ENCODE measurements around the gene PEX1. TPM values are rescaled to one million over a fixed set of nuclear protein-coding genes. Genes with fewer than 3 reads are reported as not detected.
A peak's percentile ranks its signal among the peaks of the same experiment; 100 is the strongest.

PEX1 gene
- total and polyA plus RNA-seq, 2 experiments from 2014 or later: 22.5 to 25.4 TPM

DNA sequence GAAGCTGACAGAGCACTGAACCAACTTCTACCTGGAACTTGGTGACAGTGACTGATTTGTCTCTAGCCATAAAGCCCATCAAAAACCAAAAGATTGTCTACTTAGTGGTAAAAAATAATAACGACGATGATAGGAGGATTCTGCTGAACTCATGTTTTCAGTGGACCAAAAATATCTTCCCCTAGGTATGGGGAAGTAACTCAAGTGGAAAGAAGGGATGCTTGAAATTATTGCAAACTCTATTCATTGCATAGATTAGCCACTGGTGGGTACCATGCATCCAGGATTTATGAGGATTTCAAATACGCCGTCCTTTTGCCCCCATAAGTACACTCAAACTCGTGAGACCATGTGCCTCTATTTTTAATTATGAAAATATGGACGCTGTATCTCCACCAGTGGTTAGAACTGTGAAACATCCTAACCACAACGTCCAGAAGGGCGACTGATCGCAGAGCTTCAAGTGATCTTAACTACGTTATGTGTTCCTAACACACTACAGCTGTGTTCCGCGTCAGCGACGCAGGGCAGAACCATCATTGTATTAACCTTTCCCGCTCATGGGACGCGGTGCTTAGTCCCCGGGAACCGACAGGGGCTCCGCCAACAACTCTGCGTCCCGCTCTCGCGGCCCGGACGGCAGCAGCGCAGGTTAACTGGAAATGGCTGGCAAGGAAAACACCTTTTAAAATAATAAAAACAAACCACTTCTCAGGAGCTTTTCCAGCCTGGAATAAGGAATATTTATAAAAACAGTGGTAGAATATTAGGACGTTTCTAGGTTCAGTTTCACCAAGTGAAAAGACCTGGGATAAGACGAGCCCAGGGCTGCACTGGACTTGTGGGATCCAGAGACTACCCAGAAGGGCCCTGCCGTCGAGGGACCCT is 776 bp downstream of the PEX1 start:
- Mint-ChIP-seq H3K9me3 (no peaks in the 10 kb centered on the region; the same call in 2 of the 3 replicates), H3K4me3 (peak overlapping the region; percentile 94)
- H3K79me2 ChIP-seq (replicated peaks; ENCODE audit: insufficient read depth): peaks cover 38% of the 10 kb centered on the region

More for the DNA sequence above, 776 bp downstream of the PEX1 start:
- Histone ChIP-seq H3K27ac (ENCODE audit: low read depth) (peak overlapping the region; percentile 88), H3F3A (replicated peaks; ENCODE audit: low read depth) (peaks cover 3% of the 10 kb centered on the region; the same call in 1 of the 2 replicates), H2AFZ (peak overlapping the region; percentile 95), H3K4me1 (ENCODE audit: insufficient read depth) (peaks cover 11% of the 10 kb centered on the region; the same call in 1 of the 2 replicates), H3K4me2 (peak overlapping the region; percentile 91), H4K20me1 (replicated peaks; ENCODE audit: insufficient read depth) (no peaks in the 10 kb centered on the region), H3K27me3 (ENCODE audit: insufficient read depth) (no peaks in the 10 kb centered on the region), H3K9me2 (ENCODE audit: insufficient read depth) (no peaks in the 10 kb centered on the region), H3K36me3 (ENCODE audit: insufficient read depth) (peaks cover 10% of the 10 kb centered on the region), H3K4me3 (peak overlapping the region; percentile 88)
- Mint-ChIP-seq H3K36me3 (ENCODE audit: low read depth) (peaks cover 9% of the 10 kb centered on the region), H3K4me1 (peaks cover 7% of the 10 kb centered on the region; the same call in 2 of the 3 replicates), H3K27me3 (ENCODE audit: insufficient read depth, low read depth, poor library complexity) (peaks cover 5% of the 10 kb centered on the region), H3K27ac (peak overlapping the region; percentile 83)
- TF ChIP-seq POLR2AphosphoS5 (IDR thresholded peaks at IDR 0.05; ENCODE audit: low read depth): no peak
- no peak for TF ChIP-seq REST (IDR thresholded peaks at IDR 0.05; ENCODE audit: unreplicated experiment)
- TF ChIP-seq, protein P1, sequence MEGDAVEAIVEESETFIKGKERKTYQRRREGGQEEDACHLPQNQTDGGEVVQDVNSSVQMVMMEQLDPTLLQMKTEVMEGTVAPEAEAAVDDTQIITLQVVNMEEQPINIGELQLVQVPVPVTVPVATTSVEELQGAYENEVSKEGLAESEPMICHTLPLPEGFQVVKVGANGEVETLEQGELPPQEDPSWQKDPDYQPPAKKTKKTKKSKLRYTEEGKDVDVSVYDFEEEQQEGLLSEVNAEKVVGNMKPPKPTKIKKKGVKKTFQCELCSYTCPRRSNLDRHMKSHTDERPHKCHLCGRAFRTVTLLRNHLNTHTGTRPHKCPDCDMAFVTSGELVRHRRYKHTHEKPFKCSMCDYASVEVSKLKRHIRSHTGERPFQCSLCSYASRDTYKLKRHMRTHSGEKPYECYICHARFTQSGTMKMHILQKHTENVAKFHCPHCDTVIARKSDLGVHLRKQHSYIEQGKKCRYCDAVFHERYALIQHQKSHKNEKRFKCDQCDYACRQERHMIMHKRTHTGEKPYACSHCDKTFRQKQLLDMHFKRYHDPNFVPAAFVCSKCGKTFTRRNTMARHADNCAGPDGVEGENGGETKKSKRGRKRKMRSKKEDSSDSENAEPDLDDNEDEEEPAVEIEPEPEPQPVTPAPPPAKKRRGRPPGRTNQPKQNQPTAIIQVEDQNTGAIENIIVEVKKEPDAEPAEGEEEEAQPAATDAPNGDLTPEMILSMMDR (conservative IDR thresholded peaks at IDR 0.05; ENCODE audit: low read depth in 2 of 2): 0 out of 4 replicates have a peak, but pooled peaks of 1 of the 2 experiments have one; percentile 12
- no peak for TF ChIP-seq NANOG (IDR thresholded peaks at IDR 0.05; ENCODE audit: borderline replicate concordance)
- no peak for TF ChIP-seq EZH2phosphoT487 (IDR thresholded peaks at IDR 0.05; ENCODE audit: unreplicated experiment)
- peak; percentile 81 for DNase-seq (ENCODE audit: low spot score)
- peak; percentile 65 for ATAC-seq

All from GM23338 (cell line).